Fibroblast of pulmonary artery (primary cell): Measurements from ENCODE around the gene PTN.

Source experiments
- DNase-seq: peaks from one replicate; pipeline ENCODE4 v3.0.0-alpha.2; 2010; ENCODE audit warnings: low read depth
- H3K4me3 ChIP-seq: replicated peaks from 2 replicates; pipeline ENCODE4 v1.5.1; 2011; ENCODE audit warnings: low read depth, mild to moderate bottlenecking, control low read depth, low read length, moderate library complexity
- CTCF ChIP-seq: IDR thresholded peaks from 2 replicates; pipeline ENCODE4 v1.5.1; 2011; ENCODE audit warnings: mild to moderate bottlenecking, control low read depth, low read length, inconsistent platforms; ENCODE audit errors: missing control alignments

Gene PTN

GRCh38 chr7:137325927-137326326 lies 17.6 kb downstream of the PTN start:
- no peak overlapping the region for H3K4me3 ChIP-seq
- DNase-seq = no peak
- no peak for TF ChIP-seq CTCF

- no peak overlapping the region for H3K4me3 ChIP-seq
- TF ChIP-seq CTCF = no peak
- DNase-seq = no peak
These were observed 18.5 kb downstream of the PTN start for GRCh38 chr7:137324796-137325696.

- DNase-seq = no peak
- no peak for TF ChIP-seq CTCF
- no peak overlapping the region for H3K4me3 ChIP-seq
These were observed 26.7 kb downstream of the PTN start for GRCh38 chr7:137316648-137317353.

GRCh38 chr7:137313201-137313600 lies 30.3 kb downstream of the PTN start:
- no peak overlapping the region for H3K4me3 ChIP-seq
- no peak for DNase-seq
- no peak for TF ChIP-seq CTCF

- DNase-seq = no peak
- TF ChIP-seq CTCF = no peak
- no peak overlapping the region for H3K4me3 ChIP-seq
These were observed 36.8 kb downstream of the PTN start for GRCh38 chr7:137306748-137307147.

GRCh38 chr7:137305901-137306621 lies 37.5 kb downstream of the PTN start:
- no peak for DNase-seq
- H3K4me3 ChIP-seq = no peak overlapping the region
- no peak for TF ChIP-seq CTCF
